ENCODE data around the gene STARD13.

The STARD13 gene

DNA sequence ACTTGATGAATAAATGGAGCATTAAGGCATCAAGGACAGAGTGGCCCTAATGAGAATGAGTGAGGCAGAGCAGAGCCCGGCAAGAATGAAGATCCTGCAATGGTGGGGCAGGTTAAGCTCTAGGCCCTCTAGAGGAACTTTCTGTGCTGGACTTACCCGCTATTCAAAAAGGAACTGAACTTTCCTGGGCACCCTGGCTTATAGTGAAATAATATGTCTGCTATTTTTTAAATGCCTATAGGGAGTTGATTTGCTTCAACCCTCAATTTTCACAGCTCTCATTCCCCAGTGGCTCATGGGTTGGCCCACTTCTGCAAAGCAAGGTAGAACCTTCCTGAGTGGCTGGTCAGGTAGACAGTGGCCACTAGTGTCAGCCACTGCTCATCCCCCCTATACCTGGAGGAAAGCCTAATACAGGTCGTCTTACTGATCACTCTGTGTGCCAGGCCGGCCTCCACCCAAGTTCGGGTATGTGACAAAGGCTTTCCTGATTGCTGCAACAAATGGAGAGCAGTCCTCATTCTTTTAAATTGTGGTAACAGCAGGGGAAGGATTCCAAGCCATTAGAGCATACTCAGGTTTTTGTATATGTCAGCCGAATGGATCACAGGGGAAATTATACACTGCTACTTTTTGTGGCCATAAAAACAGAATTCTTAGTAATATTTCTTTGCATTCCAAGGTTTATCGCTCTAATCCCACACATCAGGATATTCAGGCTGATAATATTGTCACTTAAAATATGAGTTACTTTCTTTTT is 166.4 kb downstream of the STARD13 start:
- TF ChIP-seq, protein P1, sequence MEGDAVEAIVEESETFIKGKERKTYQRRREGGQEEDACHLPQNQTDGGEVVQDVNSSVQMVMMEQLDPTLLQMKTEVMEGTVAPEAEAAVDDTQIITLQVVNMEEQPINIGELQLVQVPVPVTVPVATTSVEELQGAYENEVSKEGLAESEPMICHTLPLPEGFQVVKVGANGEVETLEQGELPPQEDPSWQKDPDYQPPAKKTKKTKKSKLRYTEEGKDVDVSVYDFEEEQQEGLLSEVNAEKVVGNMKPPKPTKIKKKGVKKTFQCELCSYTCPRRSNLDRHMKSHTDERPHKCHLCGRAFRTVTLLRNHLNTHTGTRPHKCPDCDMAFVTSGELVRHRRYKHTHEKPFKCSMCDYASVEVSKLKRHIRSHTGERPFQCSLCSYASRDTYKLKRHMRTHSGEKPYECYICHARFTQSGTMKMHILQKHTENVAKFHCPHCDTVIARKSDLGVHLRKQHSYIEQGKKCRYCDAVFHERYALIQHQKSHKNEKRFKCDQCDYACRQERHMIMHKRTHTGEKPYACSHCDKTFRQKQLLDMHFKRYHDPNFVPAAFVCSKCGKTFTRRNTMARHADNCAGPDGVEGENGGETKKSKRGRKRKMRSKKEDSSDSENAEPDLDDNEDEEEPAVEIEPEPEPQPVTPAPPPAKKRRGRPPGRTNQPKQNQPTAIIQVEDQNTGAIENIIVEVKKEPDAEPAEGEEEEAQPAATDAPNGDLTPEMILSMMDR (IDR thresholded peaks at IDR 0.05) = no peak

DNA sequence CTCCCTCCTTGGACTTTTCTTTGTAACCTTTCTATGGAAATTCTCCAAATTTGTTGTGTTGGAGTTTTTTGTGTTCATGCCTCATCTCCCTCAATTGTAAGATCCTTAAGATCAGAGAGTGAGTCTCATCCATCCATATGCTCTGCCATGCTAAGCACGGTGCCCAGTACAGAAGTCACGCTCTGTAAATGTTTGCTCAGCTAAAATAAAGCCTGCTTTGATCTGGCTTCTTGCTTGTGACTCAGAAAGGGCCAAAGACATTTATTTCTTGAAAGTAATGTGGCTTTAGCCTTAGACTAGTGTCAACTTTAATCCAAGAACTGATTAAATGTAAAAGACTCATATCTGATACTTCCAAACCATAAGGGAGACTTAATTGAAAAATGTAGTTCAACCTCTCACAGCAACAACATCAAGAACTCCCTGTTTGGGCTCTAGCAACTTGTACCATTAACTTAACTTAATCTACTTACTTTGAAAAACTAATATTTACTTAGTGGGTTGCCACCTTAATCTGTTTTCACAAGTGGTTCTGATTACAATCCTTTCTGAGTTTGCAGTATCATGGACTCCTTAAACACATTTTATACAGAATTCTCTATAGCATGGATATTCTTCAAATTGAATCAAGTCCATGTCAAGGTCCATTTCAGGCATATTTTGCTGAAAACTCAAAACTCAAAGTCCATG is 169.1 kb downstream of the STARD13 start:
- TF ChIP-seq, protein P1 (IDR thresholded peaks at IDR 0.05) = no peak

DNA sequence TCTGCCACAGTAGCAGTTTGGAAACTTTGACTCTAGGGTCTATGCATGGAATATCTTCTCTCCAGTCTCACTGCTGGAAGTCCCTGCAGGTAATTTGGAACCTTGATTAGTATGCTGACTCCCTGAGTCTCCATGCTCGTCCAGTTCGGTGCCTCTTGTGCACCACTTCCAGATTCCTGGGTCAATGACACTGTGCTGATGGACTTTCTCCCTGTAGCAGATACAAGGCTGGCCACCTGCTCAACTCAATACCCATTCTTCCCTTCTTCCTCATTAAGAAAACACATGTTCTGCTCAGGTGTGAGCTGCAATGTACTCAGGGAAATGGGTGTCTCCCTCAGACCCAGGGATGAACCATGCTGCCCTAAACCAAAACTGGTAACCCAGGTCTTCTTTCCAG is 170.3 kb downstream of the STARD13 start:
- TF ChIP-seq, protein P1 (IDR thresholded peaks at IDR 0.05) = no peak

DNA sequence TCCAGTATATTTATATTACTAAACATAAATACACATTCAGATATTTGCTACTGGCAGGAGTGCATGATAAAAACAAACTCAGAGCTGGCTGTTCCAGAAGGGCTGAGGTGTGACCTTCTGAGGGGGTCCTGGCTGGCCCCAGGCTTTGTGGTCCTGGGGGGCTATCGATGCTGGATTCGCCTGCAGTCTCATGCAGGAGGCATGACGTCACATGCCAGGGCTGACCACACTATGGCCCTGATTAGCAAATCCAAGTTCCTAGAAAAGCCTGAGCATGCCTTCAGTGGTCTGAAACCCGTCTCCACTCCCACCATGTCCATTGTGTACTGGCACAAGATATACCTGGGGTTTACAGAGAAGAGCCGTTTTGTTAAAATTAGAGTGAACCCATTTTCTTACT is 171.4 kb downstream of the STARD13 start:
- TF ChIP-seq, protein P1 (IDR thresholded peaks at IDR 0.05) = no peak

DNA sequence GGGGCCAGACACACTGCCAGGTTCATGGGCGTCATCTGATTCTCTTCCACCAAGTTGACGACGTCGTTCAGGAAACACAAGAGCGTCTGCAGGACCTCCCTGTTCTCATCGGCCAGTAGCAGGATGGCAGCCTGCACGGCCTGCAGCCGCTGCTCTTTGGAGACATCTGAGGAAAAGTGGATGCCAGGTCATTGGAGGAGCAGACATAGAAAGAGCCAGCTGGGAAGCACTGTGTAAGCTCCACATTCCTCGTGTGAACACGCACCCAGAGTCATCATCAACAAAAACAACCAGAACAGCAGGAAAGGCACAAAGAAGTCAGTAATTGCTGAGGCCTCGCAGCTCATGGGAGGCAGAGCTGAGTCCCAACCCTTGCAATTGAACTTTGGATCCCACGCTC is 172.8 kb downstream of the STARD13 start:
- TF ChIP-seq, protein P1 (IDR thresholded peaks at IDR 0.05) = no peak

DNA sequence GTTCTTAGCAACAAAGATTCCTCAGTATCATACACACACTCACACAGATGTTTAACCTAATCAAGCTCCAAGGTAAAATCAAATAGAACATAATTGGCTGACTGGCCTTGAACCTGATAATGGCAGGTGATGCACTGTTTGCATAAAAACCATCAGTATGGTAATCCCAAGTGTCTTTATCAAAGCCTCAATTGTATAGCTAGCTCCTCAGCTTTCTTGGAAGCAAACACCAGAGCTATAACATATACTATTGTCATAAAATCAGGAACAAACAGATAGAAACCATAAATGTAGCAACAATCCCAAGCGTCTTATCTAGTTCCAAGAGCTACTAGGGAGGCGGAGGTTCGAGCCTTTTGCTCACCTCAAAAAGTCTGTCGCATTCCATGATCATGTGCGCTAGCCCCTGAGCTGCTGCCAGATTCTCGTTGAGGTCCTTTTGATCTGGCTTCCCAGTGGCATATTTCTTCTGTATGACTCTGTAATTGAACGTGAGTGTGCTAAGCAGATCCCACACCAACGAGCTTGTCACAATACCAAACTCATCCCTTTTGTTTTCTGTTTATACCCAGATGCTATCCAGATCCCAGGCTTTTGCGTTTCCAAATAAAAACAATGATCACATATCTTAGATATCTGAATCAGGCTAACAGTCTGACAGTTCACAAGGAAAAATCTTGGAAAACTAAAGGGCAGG is 174.0 kb downstream of the STARD13 start:
- TF ChIP-seq, protein P1 (IDR thresholded peaks at IDR 0.05) = no peak

DNA sequence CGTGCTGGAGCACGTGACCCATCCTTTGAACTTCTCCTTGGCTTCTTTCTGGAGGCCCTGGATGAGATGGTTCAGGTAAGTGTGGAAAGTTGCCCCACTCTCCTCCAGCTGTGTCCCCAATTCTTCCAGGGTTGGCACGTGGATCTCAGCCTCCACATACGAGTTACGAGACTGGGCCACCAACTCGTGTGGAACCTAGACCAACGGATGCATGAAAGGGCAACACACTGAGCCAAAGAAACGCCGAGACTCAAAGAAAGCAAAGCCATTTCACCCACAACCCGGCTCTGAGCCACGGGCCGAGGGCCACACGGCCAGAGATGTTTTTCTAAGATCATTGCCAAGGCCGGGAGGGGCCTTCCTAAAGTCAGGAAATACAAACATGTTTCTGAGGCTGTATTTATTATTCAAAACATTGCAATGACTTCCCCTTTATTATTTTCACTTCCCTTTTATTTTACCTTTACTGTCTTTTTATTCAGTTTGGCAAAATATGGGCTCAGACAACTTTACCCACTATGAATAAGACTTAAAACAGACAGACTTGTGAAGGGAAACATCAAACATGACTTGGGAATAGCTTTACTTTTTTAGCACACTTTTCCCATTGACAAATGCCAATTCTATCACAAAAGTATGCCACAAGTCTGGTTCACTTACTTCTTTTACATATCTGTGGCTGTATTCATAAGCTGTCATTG is 174.7 kb downstream of the STARD13 start:
- TF ChIP-seq, protein P1 (IDR thresholded peaks at IDR 0.05) = no peak
